GM23338 (cell line): Measurements from ENCODE around the gene SIDT1. TPM values are rescaled to one million over a fixed set of nuclear protein-coding genes. Genes with fewer than 3 reads are reported as not detected.

Source experiments
- ATAC-seq: fragments of 200-7000 bp; cut with Tn5 transposase; 3 replicates; pipeline ENCODE4 v1.9.1; 2020
- DNase-seq: peaks from one replicate; pipeline ENCODE4 v3.0.0-alpha.2; 2015; ENCODE audit warnings: low spot score
- H2AFZ ChIP-seq: fragments of 200-600 bp; sonication (generic); 2 replicates; pipeline ENCODE4 v1.8.0; 2016; ENCODE audit warnings: antibody characterized with exemption, mild to moderate bottlenecking, moderate library complexity
- H3F3A ChIP-seq: fragments of 200-600 bp; sonication (generic); replicated peaks from 2 replicates; pipeline ENCODE4 v1.8.0; 2017; ENCODE audit warnings: antibody characterized with exemption, mixed run types, low read depth
- H3K27ac ChIP-seq: fragments of 200-600 bp; sonication (generic); 2 replicates; pipeline ENCODE4 v1.6.1; 2016; ENCODE audit warnings: low read depth
- H3K27me3 ChIP-seq: fragments of 200-600 bp; sonication (generic); 2 replicates; pipeline ENCODE4 v1.8.0; 2016; ENCODE audit warnings: mild to moderate bottlenecking, mixed run types, moderate library complexity; ENCODE audit not compliant: insufficient read depth
- H3K36me3 ChIP-seq: fragments of 200-600 bp; sonication (generic); 2 replicates; pipeline ENCODE4 v1.8.0; 2016; ENCODE audit warnings: mild to moderate bottlenecking; ENCODE audit not compliant: insufficient read depth
- H3K4me1 ChIP-seq: fragments of 200-600 bp; sonication (generic); 2 replicates; pipeline ENCODE4 v1.8.0; 2016; ENCODE audit warnings: mild to moderate bottlenecking, moderate library complexity; ENCODE audit not compliant: insufficient read depth
- H3K4me2 ChIP-seq: fragments of 200-600 bp; sonication (generic); 2 replicates; pipeline ENCODE4 v1.7.1; 2017; ENCODE audit warnings: mixed run types
- H3K4me3 ChIP-seq: fragments of 200-600 bp; sonication (generic); 2 replicates; pipeline ENCODE4 v1.6.1; 2016; ENCODE audit warnings: mixed run types
- H3K79me2 ChIP-seq: fragments of 200-600 bp; sonication (generic); replicated peaks from 2 replicates; pipeline ENCODE4 v1.8.0; 2017; ENCODE audit warnings: mild to moderate bottlenecking; ENCODE audit not compliant: insufficient read depth
- H3K9me2 ChIP-seq: fragments of 200-600 bp; sonication (generic); 2 replicates; pipeline ENCODE4 v1.8.0; 2017; ENCODE audit not compliant: insufficient read depth
- H4K20me1 ChIP-seq: fragments of 200-600 bp; sonication (generic); replicated peaks from 2 replicates; pipeline ENCODE4 v1.8.0; 2017; ENCODE audit warnings: mild to moderate bottlenecking; ENCODE audit not compliant: insufficient read depth
- H3K27ac Mint-ChIP-seq: 2 replicates; pipeline ENCODE4 v1.8.0; 2020; ENCODE audit warnings: inconsistent platforms, mild to moderate bottlenecking, moderate library complexity, mixed read lengths
- H3K27me3 Mint-ChIP-seq: 3 replicates; pipeline ENCODE4 v1.8.0; 2022; ENCODE audit warnings: low read depth, mild to moderate bottlenecking, moderate library complexity, mixed read lengths, inconsistent platforms; ENCODE audit not compliant: insufficient read depth, poor library complexity
- H3K36me3 Mint-ChIP-seq: 3 replicates; pipeline ENCODE4 v1.8.0; 2021; ENCODE audit warnings: low read depth, mild to moderate bottlenecking, inconsistent platforms, moderate library complexity, mixed read lengths
- H3K4me1 Mint-ChIP-seq: 3 replicates; pipeline ENCODE4 v1.8.0; 2020; ENCODE audit warnings: mild to moderate bottlenecking, inconsistent platforms, mixed read lengths
- H3K4me3 Mint-ChIP-seq: 3 replicates; pipeline ENCODE4 v1.8.0; 2021; ENCODE audit warnings: moderate library complexity, mild to moderate bottlenecking, inconsistent platforms, mixed read lengths
- H3K9me3 Mint-ChIP-seq: 3 replicates; pipeline ENCODE4 v1.8.0; 2020; ENCODE audit warnings: moderate library complexity, mild to moderate bottlenecking, inconsistent platforms, mixed read lengths
- CREB1 ChIP-seq: fragments of 250-450 bp; sonication (Bioruptor Pico); IDR thresholded peaks from 2 replicates; pipeline ENCODE4 v1.5.0; 2020; ENCODE audit warnings: low read depth, mild to moderate bottlenecking, moderate library complexity
- EZH2 ChIP-seq: fragments of 200-600 bp; sonication (generic); IDR thresholded peaks from one replicate; pipeline ENCODE4 v1.8.0; 2017; ENCODE audit warnings: antibody characterized with exemption, mild to moderate bottlenecking, low read depth; ENCODE audit not compliant: unreplicated experiment
- EZH2phosphoT487 ChIP-seq: fragments of 200-600 bp; sonication (generic); IDR thresholded peaks from one replicate; pipeline ENCODE4 v1.8.1; 2018; ENCODE audit warnings: antibody characterized with exemption; ENCODE audit not compliant: unreplicated experiment
- JUNB ChIP-seq: IDR thresholded peaks from one replicate; pipeline ENCODE4 v1.6.1; 2016; ENCODE audit warnings: antibody characterized with exemption; ENCODE audit not compliant: unreplicated experiment
- NANOG ChIP-seq: IDR thresholded peaks from 2 replicates; pipeline ENCODE4 v1.6.1; 2016; ENCODE audit warnings: antibody characterized with exemption, borderline replicate concordance
- POLR2AphosphoS5 ChIP-seq: IDR thresholded peaks from 2 replicates; pipeline ENCODE4 v1.6.1; 2016; ENCODE audit warnings: antibody characterized with exemption, low read depth
- STAT1 ChIP-seq: IDR thresholded peaks from one replicate; pipeline ENCODE4 v1.6.1; 2016; ENCODE audit warnings: antibody characterized with exemption; ENCODE audit not compliant: unreplicated experiment
- ZNF114 ChIP-seq: fragments of 250-450 bp; sonication (Bioruptor Pico); IDR thresholded peaks from 2 replicates; pipeline ENCODE4 v1.5.0; 2020; ENCODE audit warnings: mild to moderate bottlenecking, moderate library complexity
- ZNF331 ChIP-seq: fragments of 250-450 bp; sonication (Bioruptor Pico); IDR thresholded peaks from 2 replicates; pipeline ENCODE4 v1.5.0; 2020; ENCODE audit warnings: low read depth, mild to moderate bottlenecking, moderate library complexity
- polyA plus RNA-seq: library from polyadenylated mRNA; unstranded; fragments of >200 nt; fragmentation: Nextera tagmentation; extraction: Ambion mirVana; gene quantifications from 2 replicates; pipeline ENCODE4 v1.2.1, GENCODE V29; 2016
- total RNA-seq: library from RNA; depleted of rRNA; stranded (reverse); fragments of >200 nt; shearing (Covaris generic); gene quantifications from 2 replicates; pipeline ENCODE4 v1.2.3, GENCODE V29; 2014
- TF ChIP-seq, protein P1 (sequence below): IDR thresholded peaks from one replicate; pipeline ENCODE4 v1.6.1; 2018; ENCODE audit warnings: antibody characterized with exemption; ENCODE audit not compliant: unreplicated experiment
- TF ChIP-seq, protein P2 (sequence below), 2 experiments: fragments of 200-600 bp in 1 of 2; sonication (generic) in 1 of 2; conservative IDR thresholded peaks; 2 replicates each; pipeline versions ENCODE4 v1.5.1 to v1.6.1; 2016 to 2017; ENCODE audit warnings: antibody characterized with exemption in 2 of 2, low read depth in 2 of 2, mild to moderate bottlenecking in 2 of 2, moderate library complexity in 1 of 2
- TF ChIP-seq, protein P3 (sequence below): fragments of 250-450 bp; sonication (Bioruptor Pico); IDR thresholded peaks from 2 replicates; pipeline ENCODE4 v1.5.0; 2020; ENCODE audit warnings: mild to moderate bottlenecking, moderate library complexity
- TF ChIP-seq, protein P4 (sequence below): IDR thresholded peaks from 2 replicates; pipeline ENCODE4 v1.6.1; 2016; ENCODE audit warnings: antibody characterized with exemption

SIDT1 gene
- total and polyA plus RNA-seq, 2 experiments from 2014 or later, result 0.10 TPM; not detected in 1

DNA sequence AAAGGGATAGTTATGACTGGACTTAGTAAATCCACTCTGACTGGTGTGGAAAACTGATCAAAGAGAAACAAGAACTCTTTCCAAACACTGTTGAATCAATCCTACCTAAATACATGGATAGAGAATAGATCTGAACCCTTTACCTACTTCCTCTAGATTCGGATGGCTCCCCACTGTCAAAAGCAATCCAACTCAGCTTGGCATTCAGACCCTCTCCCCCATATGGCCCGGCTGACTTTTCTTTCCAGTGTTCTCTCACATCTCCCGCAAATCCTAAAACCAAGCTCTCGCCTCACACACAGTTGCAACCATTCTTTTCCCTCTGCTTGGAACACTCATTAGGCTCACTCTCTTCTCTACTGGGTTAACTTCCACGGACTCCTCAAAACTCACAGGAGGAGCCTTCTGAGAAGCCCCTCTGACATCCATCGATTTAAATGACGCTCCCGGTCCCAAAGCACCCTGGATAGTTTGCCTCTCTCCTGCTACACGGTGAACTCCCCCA, 18.0 kb upstream of the SIDT1 start:
- no peaks in the 10 kb centered on the region; the same call in 1 of the 3 replicates for H3K9me3 Mint-ChIP-seq
- no peak overlapping the region for H3K4me3 Mint-ChIP-seq
- Histone ChIP-seq H3K27ac (peak overlapping the region; percentile 70; the same call in 1 of the 2 replicates), H3K4me3 (peak overlapping the region; percentile 99), H2AFZ (peak overlapping the region; percentile 99), H3K9me2 (no peaks in the 10 kb centered on the region), H3K27me3 (no peaks in the 10 kb centered on the region), H4K20me1 (no peaks in the 10 kb centered on the region), H3K4me2 (peak overlapping the region; percentile 97), H3K79me2 (peaks cover 28% of the 10 kb centered on the region), H3F3A (peaks cover 7% of the 10 kb centered on the region; the same call in 1 of the 2 replicates), H3K4me1 (peaks cover 12% of the 10 kb centered on the region), H3K36me3 (no peaks in the 10 kb centered on the region)
- peaks cover 3% of the 10 kb centered on the region for H3K27me3 Mint-ChIP-seq
- peak; percentile 20 for ATAC-seq
- H3K4me1 Mint-ChIP-seq, result peaks cover 5% of the 10 kb centered on the region; the same call in 1 of the 3 replicates
- DNase-seq, result peak; percentile 29
- TF ChIP-seq JUNB (no peak), POLR2AphosphoS5 (no peak), CREB1 (CRISPR knock-in tag) (no peak), ZNF331 (CRISPR knock-in tag) (no peak), STAT1 (no peak), EZH2 (no peak), ZNF114 (CRISPR knock-in tag) (no peak), EZH2phosphoT487 (no peak), NANOG (no peak)
- TF ChIP-seq, protein P1, sequence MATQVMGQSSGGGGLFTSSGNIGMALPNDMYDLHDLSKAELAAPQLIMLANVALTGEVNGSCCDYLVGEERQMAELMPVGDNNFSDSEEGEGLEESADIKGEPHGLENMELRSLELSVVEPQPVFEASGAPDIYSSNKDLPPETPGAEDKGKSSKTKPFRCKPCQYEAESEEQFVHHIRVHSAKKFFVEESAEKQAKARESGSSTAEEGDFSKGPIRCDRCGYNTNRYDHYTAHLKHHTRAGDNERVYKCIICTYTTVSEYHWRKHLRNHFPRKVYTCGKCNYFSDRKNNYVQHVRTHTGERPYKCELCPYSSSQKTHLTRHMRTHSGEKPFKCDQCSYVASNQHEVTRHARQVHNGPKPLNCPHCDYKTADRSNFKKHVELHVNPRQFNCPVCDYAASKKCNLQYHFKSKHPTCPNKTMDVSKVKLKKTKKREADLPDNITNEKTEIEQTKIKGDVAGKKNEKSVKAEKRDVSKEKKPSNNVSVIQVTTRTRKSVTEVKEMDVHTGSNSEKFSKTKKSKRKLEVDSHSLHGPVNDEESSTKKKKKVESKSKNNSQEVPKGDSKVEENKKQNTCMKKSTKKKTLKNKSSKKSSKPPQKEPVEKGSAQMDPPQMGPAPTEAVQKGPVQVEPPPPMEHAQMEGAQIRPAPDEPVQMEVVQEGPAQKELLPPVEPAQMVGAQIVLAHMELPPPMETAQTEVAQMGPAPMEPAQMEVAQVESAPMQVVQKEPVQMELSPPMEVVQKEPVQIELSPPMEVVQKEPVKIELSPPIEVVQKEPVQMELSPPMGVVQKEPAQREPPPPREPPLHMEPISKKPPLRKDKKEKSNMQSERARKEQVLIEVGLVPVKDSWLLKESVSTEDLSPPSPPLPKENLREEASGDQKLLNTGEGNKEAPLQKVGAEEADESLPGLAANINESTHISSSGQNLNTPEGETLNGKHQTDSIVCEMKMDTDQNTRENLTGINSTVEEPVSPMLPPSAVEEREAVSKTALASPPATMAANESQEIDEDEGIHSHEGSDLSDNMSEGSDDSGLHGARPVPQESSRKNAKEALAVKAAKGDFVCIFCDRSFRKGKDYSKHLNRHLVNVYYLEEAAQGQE, result no peak
- TF ChIP-seq, protein P2, sequence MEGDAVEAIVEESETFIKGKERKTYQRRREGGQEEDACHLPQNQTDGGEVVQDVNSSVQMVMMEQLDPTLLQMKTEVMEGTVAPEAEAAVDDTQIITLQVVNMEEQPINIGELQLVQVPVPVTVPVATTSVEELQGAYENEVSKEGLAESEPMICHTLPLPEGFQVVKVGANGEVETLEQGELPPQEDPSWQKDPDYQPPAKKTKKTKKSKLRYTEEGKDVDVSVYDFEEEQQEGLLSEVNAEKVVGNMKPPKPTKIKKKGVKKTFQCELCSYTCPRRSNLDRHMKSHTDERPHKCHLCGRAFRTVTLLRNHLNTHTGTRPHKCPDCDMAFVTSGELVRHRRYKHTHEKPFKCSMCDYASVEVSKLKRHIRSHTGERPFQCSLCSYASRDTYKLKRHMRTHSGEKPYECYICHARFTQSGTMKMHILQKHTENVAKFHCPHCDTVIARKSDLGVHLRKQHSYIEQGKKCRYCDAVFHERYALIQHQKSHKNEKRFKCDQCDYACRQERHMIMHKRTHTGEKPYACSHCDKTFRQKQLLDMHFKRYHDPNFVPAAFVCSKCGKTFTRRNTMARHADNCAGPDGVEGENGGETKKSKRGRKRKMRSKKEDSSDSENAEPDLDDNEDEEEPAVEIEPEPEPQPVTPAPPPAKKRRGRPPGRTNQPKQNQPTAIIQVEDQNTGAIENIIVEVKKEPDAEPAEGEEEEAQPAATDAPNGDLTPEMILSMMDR (conservative IDR thresholded peaks at IDR 0.05; ENCODE audit: low read depth in 2 of 2), result no peak
- TF ChIP-seq, protein P3, sequence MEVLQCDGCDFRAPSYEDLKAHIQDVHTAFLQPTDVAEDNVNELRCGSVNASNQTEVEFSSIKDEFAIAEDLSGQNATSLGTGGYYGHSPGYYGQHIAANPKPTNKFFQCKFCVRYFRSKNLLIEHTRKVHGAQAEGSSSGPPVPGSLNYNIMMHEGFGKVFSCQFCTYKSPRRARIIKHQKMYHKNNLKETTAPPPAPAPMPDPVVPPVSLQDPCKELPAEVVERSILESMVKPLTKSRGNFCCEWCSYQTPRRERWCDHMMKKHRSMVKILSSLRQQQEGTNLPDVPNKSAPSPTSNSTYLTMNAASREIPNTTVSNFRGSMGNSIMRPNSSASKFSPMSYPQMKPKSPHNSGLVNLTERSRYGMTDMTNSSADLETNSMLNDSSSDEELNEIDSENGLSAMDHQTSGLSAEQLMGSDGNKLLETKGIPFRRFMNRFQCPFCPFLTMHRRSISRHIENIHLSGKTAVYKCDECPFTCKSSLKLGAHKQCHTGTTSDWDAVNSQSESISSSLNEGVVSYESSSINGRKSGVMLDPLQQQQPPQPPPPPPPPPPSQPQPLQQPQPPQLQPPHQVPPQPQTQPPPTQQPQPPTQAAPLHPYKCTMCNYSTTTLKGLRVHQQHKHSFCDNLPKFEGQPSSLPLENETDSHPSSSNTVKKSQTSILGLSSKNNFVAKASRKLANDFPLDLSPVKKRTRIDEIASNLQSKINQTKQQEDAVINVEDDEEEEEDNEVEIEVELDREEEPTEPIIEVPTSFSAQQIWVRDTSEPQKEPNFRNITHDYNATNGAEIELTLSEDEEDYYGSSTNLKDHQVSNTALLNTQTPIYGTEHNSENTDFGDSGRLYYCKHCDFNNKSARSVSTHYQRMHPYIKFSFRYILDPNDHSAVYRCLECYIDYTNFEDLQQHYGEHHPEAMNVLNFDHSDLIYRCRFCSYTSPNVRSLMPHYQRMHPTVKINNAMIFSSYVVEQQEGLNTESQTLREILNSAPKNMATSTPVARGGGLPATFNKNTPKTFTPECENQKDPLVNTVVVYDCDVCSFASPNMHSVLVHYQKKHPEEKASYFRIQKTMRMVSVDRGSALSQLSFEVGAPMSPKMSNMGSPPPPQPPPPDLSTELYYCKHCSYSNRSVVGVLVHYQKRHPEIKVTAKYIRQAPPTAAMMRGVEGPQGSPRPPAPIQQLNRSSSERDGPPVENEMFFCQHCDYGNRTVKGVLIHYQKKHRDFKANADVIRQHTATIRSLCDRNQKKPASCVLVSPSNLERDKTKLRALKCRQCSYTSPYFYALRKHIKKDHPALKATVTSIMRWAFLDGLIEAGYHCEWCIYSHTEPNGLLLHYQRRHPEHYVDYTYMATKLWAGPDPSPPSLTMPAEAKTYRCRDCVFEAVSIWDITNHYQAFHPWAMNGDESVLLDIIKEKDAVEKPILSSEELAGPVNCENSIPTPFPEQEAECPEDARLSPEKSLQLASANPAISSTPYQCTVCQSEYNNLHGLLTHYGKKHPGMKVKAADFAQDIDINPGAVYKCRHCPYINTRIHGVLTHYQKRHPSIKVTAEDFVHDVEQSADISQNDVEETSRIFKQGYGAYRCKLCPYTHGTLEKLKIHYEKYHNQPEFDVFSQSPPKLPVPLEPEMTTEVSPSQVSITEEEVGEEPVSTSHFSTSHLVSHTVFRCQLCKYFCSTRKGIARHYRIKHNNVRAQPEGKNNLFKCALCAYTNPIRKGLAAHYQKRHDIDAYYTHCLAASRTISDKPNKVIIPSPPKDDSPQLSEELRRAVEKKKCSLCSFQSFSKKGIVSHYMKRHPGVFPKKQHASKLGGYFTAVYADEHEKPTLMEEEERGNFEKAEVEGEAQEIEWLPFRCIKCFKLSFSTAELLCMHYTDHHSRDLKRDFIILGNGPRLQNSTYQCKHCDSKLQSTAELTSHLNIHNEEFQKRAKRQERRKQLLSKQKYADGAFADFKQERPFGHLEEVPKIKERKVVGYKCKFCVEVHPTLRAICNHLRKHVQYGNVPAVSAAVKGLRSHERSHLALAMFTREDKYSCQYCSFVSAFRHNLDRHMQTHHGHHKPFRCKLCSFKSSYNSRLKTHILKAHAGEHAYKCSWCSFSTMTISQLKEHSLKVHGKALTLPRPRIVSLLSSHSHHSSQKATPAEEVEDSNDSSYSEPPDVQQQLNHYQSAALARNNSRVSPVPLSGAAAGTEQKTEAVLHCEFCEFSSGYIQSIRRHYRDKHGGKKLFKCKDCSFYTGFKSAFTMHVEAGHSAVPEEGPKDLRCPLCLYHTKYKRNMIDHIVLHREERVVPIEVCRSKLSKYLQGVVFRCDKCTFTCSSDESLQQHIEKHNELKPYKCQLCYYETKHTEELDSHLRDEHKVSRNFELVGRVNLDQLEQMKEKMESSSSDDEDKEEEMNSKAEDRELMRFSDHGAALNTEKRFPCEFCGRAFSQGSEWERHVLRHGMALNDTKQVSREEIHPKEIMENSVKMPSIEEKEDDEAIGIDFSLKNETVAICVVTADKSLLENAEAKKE (CRISPR knock-in tag), result no peak
- TF ChIP-seq, protein P4, sequence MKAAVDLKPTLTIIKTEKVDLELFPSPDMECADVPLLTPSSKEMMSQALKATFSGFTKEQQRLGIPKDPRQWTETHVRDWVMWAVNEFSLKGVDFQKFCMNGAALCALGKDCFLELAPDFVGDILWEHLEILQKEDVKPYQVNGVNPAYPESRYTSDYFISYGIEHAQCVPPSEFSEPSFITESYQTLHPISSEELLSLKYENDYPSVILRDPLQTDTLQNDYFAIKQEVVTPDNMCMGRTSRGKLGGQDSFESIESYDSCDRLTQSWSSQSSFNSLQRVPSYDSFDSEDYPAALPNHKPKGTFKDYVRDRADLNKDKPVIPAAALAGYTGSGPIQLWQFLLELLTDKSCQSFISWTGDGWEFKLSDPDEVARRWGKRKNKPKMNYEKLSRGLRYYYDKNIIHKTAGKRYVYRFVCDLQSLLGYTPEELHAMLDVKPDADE, result no peak
- no peak overlapping the region for H3K27ac Mint-ChIP-seq
- H3K36me3 Mint-ChIP-seq, result peaks cover 8% of the 10 kb centered on the region; the same call in 1 of the 3 replicates
